ENCODE data around the gene SSH2. TPM values are rescaled to one million over a fixed set of nuclear protein-coding genes. Genes with fewer than 3 reads are reported as not detected.

Gene SSH2
- total and polyA plus RNA-seq, 9 donors: 4.2 to 13.0 (median 11.8) TPM

- DNase-seq: no peak
- no peak overlapping the region for H3K27ac ChIP-seq
- H3K36me3 ChIP-seq: no peaks in the 10 kb centered on the region
- H3K27me3 ChIP-seq: no peaks in the 10 kb centered on the region
- intact Hi-C loops (cut with DNase I): no loop called here
- no peak overlapping the region for H3K4me3 ChIP-seq
- no peaks in the 10 kb centered on the region for H3K4me1 ChIP-seq (ENCODE audit: insufficient read depth)
- H3K9me3 ChIP-seq: no peaks in the 10 kb centered on the region
- TF ChIP-seq CTCF (IDR thresholded peaks at IDR 0.05) (no peak), POLR2A (IDR thresholded peaks at IDR 0.05) (no peak), EP300 (IDR thresholded peaks at IDR 0.05) (no peak)
- WGBS, 3 donors: 89 to 94% (median 90%) methylated on average over 2 of the region's 2 CpGs
Observed at GRCh38 chr17:29764217-29764616, 165.8 kb downstream of the SSH2 start.

GRCh38 chr17:29763273-29763672, 166.8 kb downstream of the SSH2 start:
- intact Hi-C loops (cut with DNase I): no loop called here
- DNase-seq: no peak
- Histone ChIP-seq H3K27me3 (no peaks in the 10 kb centered on the region), H3K36me3 (no peaks in the 10 kb centered on the region), H3K9me3 (no peaks in the 10 kb centered on the region), H3K27ac (no peak overlapping the region), H3K4me3 (no peak overlapping the region), H3K4me1 (ENCODE audit: insufficient read depth) (no peaks in the 10 kb centered on the region)
- WGBS, 3 donors: 70 to 79% (median 72%) methylated on average over 3 of the region's 3 CpGs
- TF ChIP-seq CTCF (IDR thresholded peaks at IDR 0.05) (no peak), EP300 (IDR thresholded peaks at IDR 0.05) (no peak), POLR2A (IDR thresholded peaks at IDR 0.05) (no peak)

GRCh38 chr17:29761040-29761761, 168.8 kb downstream of the SSH2 start:
- intact Hi-C loops (cut with DNase I): no loop called here

GRCh38 chr17:29760279-29761039, 169.6 kb downstream of the SSH2 start:
- no peak for TF ChIP-seq POLR2A (IDR thresholded peaks at IDR 0.05)
- no peak for TF ChIP-seq CTCF (IDR thresholded peaks at IDR 0.05)
- no peak for TF ChIP-seq EP300 (IDR thresholded peaks at IDR 0.05)

More at GRCh38 chr17:29761040-29761761, 168.8 kb downstream of the SSH2 start:
- WGBS, 3 donors: 0 to 1% (median 1%) methylated on average over 48 to 73 of the region's 73 CpGs
- peak; percentile 50 to 85 (median 76) for DNase-seq
- peak overlapping the region; percentile 70 for H3K4me3 ChIP-seq
- peak; percentile 46 for TF ChIP-seq POLR2A (IDR thresholded peaks at IDR 0.05)
- TF ChIP-seq CTCF (IDR thresholded peaks at IDR 0.05): no peak
- no peaks in the 10 kb centered on the region for H3K9me3 ChIP-seq
- H3K27ac ChIP-seq: peak overlapping the region in 1 of 2 donors; percentile 42
- H3K27me3 ChIP-seq: no peaks in the 10 kb centered on the region
- no peaks in the 10 kb centered on the region for H3K4me1 ChIP-seq (ENCODE audit: insufficient read depth)
- no peaks in the 10 kb centered on the region for H3K36me3 ChIP-seq

More at GRCh38 chr17:29760279-29761039, 169.6 kb downstream of the SSH2 start:
- Histone ChIP-seq H3K27me3 (no peaks in the 10 kb centered on the region), H3K4me1 (ENCODE audit: insufficient read depth) (no peaks in the 10 kb centered on the region), H3K27ac (peak overlapping the region in 1 of 2 donors; percentile 42), H3K36me3 (no peaks in the 10 kb centered on the region), H3K4me3 (peak overlapping the region; percentile 70), H3K9me3 (no peaks in the 10 kb centered on the region)
- no peak for DNase-seq
- intact Hi-C loops (cut with DNase I): no loop called here
- WGBS, 3 donors: 1 to 2% (median 1%) methylated on average over 20 of the region's 20 CpGs

All from ovary (tissue), 9 donors.